Measurements from ENCODE around the gene VEGFA. TPM values are rescaled to one million over a fixed set of nuclear protein-coding genes. Genes with fewer than 3 reads are reported as not detected.

The VEGFA gene
- total and polyA plus RNA-seq, 9 donors: 19.2 to 123 (median 44.7) TPM

DNA sequence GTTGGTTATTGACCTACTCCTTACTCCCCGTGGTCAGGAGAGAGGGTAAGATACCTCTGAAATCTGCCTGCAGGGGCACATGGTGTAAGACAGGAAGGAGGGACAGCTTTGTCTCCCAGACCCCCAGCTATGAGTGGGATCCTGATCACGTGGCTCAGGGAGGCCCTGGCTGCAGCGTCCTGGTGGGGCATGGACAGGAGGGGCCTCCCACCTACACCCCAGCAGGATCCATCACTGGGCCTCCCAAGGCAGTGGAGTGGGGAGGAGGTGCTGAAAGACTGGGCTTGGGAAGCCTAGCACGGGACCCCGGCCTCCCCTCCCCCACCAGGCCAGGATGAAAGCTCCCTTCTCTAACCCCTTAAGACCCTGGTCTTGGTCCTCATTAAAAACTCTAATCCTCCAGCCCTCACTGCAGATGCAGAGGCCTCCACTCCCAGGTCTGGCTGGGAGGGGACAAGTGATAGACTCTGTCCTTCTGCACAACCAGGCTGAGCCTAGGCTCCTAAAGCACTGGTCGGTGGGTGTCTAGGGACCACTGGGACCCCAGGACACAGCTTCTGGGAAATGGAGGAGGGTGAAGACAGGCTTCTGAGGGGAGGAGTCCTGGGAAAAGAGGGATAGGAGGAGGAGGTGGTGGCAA is 29.6 kb upstream of the VEGFA start:
- intact Hi-C loops (cut with DNase I): no loop called here
- no peak for TF ChIP-seq EP300 (IDR thresholded peaks at IDR 0.05)
- no peak for TF ChIP-seq POLR2A (IDR thresholded peaks at IDR 0.05)
- TF ChIP-seq, protein P1, sequence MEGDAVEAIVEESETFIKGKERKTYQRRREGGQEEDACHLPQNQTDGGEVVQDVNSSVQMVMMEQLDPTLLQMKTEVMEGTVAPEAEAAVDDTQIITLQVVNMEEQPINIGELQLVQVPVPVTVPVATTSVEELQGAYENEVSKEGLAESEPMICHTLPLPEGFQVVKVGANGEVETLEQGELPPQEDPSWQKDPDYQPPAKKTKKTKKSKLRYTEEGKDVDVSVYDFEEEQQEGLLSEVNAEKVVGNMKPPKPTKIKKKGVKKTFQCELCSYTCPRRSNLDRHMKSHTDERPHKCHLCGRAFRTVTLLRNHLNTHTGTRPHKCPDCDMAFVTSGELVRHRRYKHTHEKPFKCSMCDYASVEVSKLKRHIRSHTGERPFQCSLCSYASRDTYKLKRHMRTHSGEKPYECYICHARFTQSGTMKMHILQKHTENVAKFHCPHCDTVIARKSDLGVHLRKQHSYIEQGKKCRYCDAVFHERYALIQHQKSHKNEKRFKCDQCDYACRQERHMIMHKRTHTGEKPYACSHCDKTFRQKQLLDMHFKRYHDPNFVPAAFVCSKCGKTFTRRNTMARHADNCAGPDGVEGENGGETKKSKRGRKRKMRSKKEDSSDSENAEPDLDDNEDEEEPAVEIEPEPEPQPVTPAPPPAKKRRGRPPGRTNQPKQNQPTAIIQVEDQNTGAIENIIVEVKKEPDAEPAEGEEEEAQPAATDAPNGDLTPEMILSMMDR (IDR thresholded peaks at IDR 0.05): no peak
- 74 to 77% (median 74%) methylated on average over 6 of the region's 6 CpGs for WGBS, 3 donors
- H3K4me1 ChIP-seq (ENCODE audit: insufficient read depth): no peaks in the 10 kb centered on the region
- H3K36me3 ChIP-seq: no peaks in the 10 kb centered on the region
- H3K4me3 ChIP-seq: no peak overlapping the region
- no peaks in the 10 kb centered on the region for H3K9me3 ChIP-seq
- no peaks in the 10 kb centered on the region for H3K27me3 ChIP-seq
- H3K27ac ChIP-seq: no peak overlapping the region
- DNase-seq: no peak

DNA sequence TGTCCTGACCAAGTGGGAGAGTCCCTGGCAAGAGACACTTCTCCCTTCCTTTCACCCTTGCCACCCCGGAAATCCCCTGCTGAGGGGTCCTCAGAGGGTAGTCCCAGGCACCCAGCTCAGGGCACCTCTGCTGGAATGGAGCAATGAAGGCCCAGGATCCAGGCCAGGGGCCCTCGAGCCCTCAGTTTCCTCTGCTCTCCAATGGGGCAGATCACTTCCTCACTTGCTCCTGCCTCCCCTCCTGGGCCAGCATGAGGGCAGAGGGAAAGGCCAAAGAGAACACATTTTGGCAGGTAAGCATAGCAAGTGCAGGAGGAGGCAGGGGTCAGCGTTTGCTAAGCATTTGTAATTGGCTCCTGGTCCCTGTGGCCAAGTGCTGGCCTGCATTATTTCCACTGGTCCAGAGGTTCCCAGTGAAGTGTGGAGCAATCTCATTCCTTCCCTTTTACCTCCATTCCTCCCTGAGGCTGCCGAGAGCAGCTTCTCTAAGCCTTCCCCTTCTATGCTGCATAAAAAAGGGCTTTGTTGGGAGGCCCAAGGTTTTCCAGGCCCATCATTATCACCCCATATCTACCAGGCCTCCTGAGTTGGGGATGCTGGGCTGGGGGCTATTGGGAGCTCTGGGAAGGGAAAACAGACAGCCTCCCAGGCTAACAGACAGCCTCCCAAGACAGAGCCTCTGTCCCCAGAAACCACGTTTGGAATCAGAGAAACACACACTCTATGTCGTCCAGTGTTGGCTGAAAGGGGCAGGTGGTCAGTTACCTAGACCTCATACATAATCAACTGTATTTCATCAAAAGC is 28.8 kb upstream of the VEGFA start:
- no peak overlapping the region for H3K4me3 ChIP-seq
- no peaks in the 10 kb centered on the region for H3K4me1 ChIP-seq (ENCODE audit: insufficient read depth)
- H3K27me3 ChIP-seq: no peaks in the 10 kb centered on the region
- H3K9me3 ChIP-seq: no peaks in the 10 kb centered on the region
- no peaks in the 10 kb centered on the region for H3K36me3 ChIP-seq
- intact Hi-C loops (cut with DNase I): no loop called here
- no peak overlapping the region for H3K27ac ChIP-seq
- WGBS, 3 donors: 71 to 72% (median 71%) methylated on average over 6 of the region's 6 CpGs
- no peak for DNase-seq
- TF ChIP-seq POLR2A (IDR thresholded peaks at IDR 0.05): no peak
- TF ChIP-seq, protein P1 (IDR thresholded peaks at IDR 0.05): no peak
- no peak for TF ChIP-seq EP300 (IDR thresholded peaks at IDR 0.05)

DNA sequence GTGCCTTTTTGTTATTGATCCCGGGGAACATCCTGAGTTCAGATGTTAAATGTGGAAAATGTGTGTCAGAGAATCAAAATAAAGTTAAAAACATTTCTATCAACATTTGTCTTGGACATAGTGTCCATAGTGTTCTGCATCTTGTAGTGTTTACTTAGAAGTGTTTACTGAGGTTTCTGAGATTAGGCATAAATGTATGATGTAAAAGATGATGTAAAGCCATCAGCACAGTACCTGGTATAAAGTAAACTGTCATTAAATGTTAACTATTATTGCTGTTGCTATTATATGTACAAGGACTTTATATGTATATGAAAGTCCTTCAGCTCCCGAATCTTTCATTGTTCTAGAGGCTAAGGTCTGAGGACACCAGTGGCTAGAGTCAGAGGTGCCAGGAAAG is 28.2 kb upstream of the VEGFA start:
- Histone ChIP-seq H3K36me3 (no peaks in the 10 kb centered on the region), H3K27ac (no peak overlapping the region), H3K27me3 (no peaks in the 10 kb centered on the region), H3K4me3 (no peak overlapping the region), H3K9me3 (no peaks in the 10 kb centered on the region), H3K4me1 (ENCODE audit: insufficient read depth) (no peaks in the 10 kb centered on the region)
- TF ChIP-seq, protein P1 (IDR thresholded peaks at IDR 0.05): no peak
- TF ChIP-seq POLR2A (IDR thresholded peaks at IDR 0.05) (no peak), EP300 (IDR thresholded peaks at IDR 0.05) (no peak)
- intact Hi-C loops (cut with DNase I): no loop called here
- DNase-seq: no peak
- 67 to 89% (median 72%) methylated on average over 2 of the region's 2 CpGs for WGBS, 3 donors

DNA sequence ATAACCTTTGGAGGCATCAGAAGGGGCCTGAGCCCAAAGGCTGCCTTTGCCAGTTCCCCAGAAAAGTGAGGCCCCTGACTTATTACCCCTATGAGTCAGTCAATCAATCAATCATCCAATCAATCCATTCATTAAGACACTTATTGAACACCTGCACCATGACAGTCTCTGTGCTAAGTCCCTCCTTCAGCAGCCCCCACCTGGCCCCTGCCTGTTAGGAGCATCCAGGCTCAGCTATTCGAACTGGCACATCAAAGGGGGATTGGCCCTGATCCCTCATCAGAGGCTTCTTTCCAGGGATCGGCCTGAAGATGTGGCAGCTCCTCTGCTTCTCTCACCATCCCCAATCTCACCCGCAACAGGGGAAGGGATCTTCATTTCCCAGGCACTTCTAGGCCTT is 27.7 kb upstream of the VEGFA start:
- no peaks in the 10 kb centered on the region for H3K9me3 ChIP-seq
- H3K27ac ChIP-seq: no peak overlapping the region
- H3K4me1 ChIP-seq (ENCODE audit: insufficient read depth): no peaks in the 10 kb centered on the region
- 77 to 88% (median 81%) methylated on average over 3 of the region's 3 CpGs for WGBS, 3 donors
- intact Hi-C loops (cut with DNase I): no loop called here
- H3K36me3 ChIP-seq: no peaks in the 10 kb centered on the region
- no peak for DNase-seq
- TF ChIP-seq EP300 (IDR thresholded peaks at IDR 0.05): no peak
- TF ChIP-seq, protein P1 (IDR thresholded peaks at IDR 0.05): no peak
- H3K27me3 ChIP-seq: no peaks in the 10 kb centered on the region
- no peak overlapping the region for H3K4me3 ChIP-seq
